ENCODE data around the gene ADARB1. TPM values are rescaled to one million over a fixed set of nuclear protein-coding genes. Genes with fewer than 3 reads are reported as not detected.

The ADARB1 gene
- total RNA-seq, 1 experiment from 2014 or later: 14.6 TPM

- DNase-seq (ENCODE audit: low spot score): no peak
- H3K27me3 Mint-ChIP-seq (ENCODE audit: low read depth): no peaks in the 10 kb centered on the region; the same call in 1 of the 2 replicates
- no peak for ATAC-seq
- H3K4me1 Mint-ChIP-seq: no peaks in the 10 kb centered on the region
- TF ChIP-seq GABPB1 (CRISPR knock-in tag; IDR thresholded peaks at IDR 0.05) (no peak), AFF4 (CRISPR knock-in tag; IDR thresholded peaks at IDR 0.05; ENCODE audit: borderline replicate concordance) (no peak), E2F1 (CRISPR knock-in tag; IDR thresholded peaks at IDR 0.05) (no peak), E2F5 (CRISPR knock-in tag; IDR thresholded peaks at IDR 0.05) (no peak), FOXP1 (CRISPR knock-in tag; IDR thresholded peaks at IDR 0.05; ENCODE audit: borderline replicate concordance) (no peak), MXD4 (CRISPR knock-in tag; IDR thresholded peaks at IDR 0.05; ENCODE audit: borderline replicate concordance) (no peak), ZNF263 (CRISPR knock-in tag; IDR thresholded peaks at IDR 0.05; ENCODE audit: low read depth) (no peak), E2F4 (CRISPR knock-in tag; IDR thresholded peaks at IDR 0.05; ENCODE audit: borderline replicate concordance, low read depth) (no peak), SMAD3 (CRISPR knock-in tag; IDR thresholded peaks at IDR 0.05; ENCODE audit: borderline replicate concordance) (no peak)
- ChIA-PET CTCF (interaction anchor here (0.9 to 2.0 kb wide), 2 partner anchors 117 kb away, joined by 6 to 7 read pairs; no protein-coding TSS in a partner anchor), POLR2A (no interaction called here)
- H3K4me3 Mint-ChIP-seq: no peak overlapping the region
- 0 out of 2 replicates have a peak, but pooled peaks cover 3% of the 10 kb centered on the region for H3K36me3 Mint-ChIP-seq
- H3K27ac Mint-ChIP-seq: no peak overlapping the region
- peaks cover 10% of the 10 kb centered on the region for H3K9me3 Mint-ChIP-seq
Measured at GRCh38 chr21:45255381-45256020, 181.1 kb downstream of the ADARB1 start.

GRCh38 chr21:45256021-45256911, 181.9 kb downstream of the ADARB1 start:
- Mint-ChIP-seq H3K36me3 (no peaks in the 10 kb centered on the region), H3K4me1 (no peaks in the 10 kb centered on the region), H3K9me3 (0 out of 2 replicates have a peak, but pooled peaks cover 5% of the 10 kb centered on the region), H3K27ac (no peak overlapping the region), H3K4me3 (no peak overlapping the region), H3K27me3 (ENCODE audit: low read depth) (no peaks in the 10 kb centered on the region)
- ATAC-seq: no peak
- ChIA-PET CTCF (interaction anchor here (1.0 to 2.9 kb wide), 5 partner anchors 8 to 118 kb away, joined by 3 to 12 read pairs (median 6); no protein-coding TSS in a partner anchor), POLR2A (no interaction called here)
- DNase-seq (ENCODE audit: low spot score): no peak
- TF ChIP-seq FOXP1 (CRISPR knock-in tag; IDR thresholded peaks at IDR 0.05; ENCODE audit: borderline replicate concordance): no peak
- TF ChIP-seq FOXJ3 (CRISPR knock-in tag; IDR thresholded peaks at IDR 0.05; ENCODE audit: borderline replicate concordance): no peak
- no peak for TF ChIP-seq AFF4 (CRISPR knock-in tag; IDR thresholded peaks at IDR 0.05; ENCODE audit: borderline replicate concordance)
- TF ChIP-seq JUN (CRISPR knock-in tag; IDR thresholded peaks at IDR 0.05): no peak

Measured in WTC11 (cell line).